HG03460 (cell line): ENCODE measurements around the gene RFC4.

Source experiments
- ATAC-seq: cut with Tn5 transposase; IDR thresholded peaks from one replicate; pipeline ENCODE4 v1.9.1; 2021; ENCODE audit not compliant: unreplicated experiment

The RFC4 gene

GRCh38 chr3:186754871-186755270, 51.4 kb downstream of the RFC4 start:
- ATAC-seq, result no peak

GRCh38 chr3:186754006-186754405, 52.3 kb downstream of the RFC4 start:
- ATAC-seq, result no peak

- no peak for ATAC-seq
These were observed 54.8 kb downstream of the RFC4 start for GRCh38 chr3:186751480-186751879.

- no peak for ATAC-seq
These were observed 56.0 kb downstream of the RFC4 start for GRCh38 chr3:186750316-186750715.

- ATAC-seq, result no peak
These were observed 60.3 kb downstream of the RFC4 start for GRCh38 chr3:186746008-186746407.

- ATAC-seq, result no peak
These were observed 62.6 kb downstream of the RFC4 start for GRCh38 chr3:186743666-186744065.

- ATAC-seq, result no peak
These were observed 63.5 kb downstream of the RFC4 start for GRCh38 chr3:186742618-186743380.
